GM10248 (cell line): ENCODE measurements around the gene C4orf50.

Experiments used
- CTCF ChIA-PET: fragments of 300-600 bp; sonication (Branson Sonifier 250); formaldehyde crosslinking; extraction: SDS; loops from one replicate; lab custom pipeline; 2021; ENCODE audit warnings: antibody characterized with exemption; lab: Yijun Ruan, JAX
- POLR2A ChIA-PET: fragments of 350-650 bp; sonication (Branson Sonifier 250); formaldehyde crosslinking; extraction: SDS; loops from one replicate; lab custom pipeline; 2020; ENCODE audit warnings: antibody characterized with exemption; lab: Yijun Ruan, JAX
- DNase-seq: peaks from one replicate; pipeline ENCODE4 v3.0.0; 2012; ENCODE audit errors: extremely low spot score
- CTCF ChIP-seq: IDR thresholded peaks from 2 replicates; pipeline ENCODE4 v1.5.1; 2012; ENCODE audit warnings: mild to moderate bottlenecking, low read depth; ENCODE audit errors: extremely low read depth, missing control alignments, control extremely low read depth

The C4orf50 gene

GRCh38 chr4:5923376-5923775 is 94.9 kb downstream of the C4orf50 start:
- ChIA-PET POLR2A (no interaction called here), CTCF (interaction anchor here (1.1 kb wide), 1 partner anchor 24 kb away, joined by 3 read pairs; no protein-coding TSS in a partner anchor)
- TF ChIP-seq CTCF, result no peak
- DNase-seq, result no peak

GRCh38 chr4:5922556-5922955 is 95.7 kb downstream of the C4orf50 start:
- no peak for DNase-seq
- POLR2A ChIA-PET, result no interaction called here
- CTCF ChIA-PET, result no interaction called here
- TF ChIP-seq CTCF, result no peak

- TF ChIP-seq CTCF, result no peak
- CTCF ChIA-PET, result no interaction called here
- POLR2A ChIA-PET, result no interaction called here
- DNase-seq, result no peak
Measured at GRCh38 chr4:5921981-5922380, 96.2 kb downstream of the C4orf50 start.

- DNase-seq, result no peak
- ChIA-PET CTCF (interaction anchor here (1.1 kb wide), 1 partner anchor 10 kb away, joined by 3 read pairs; no protein-coding TSS in a partner anchor), POLR2A (no interaction called here)
- no peak for TF ChIP-seq CTCF
Measured at GRCh38 chr4:5921101-5921980, 96.9 kb downstream of the C4orf50 start.

GRCh38 chr4:5919571-5919970 is 98.7 kb downstream of the C4orf50 start:
- ChIA-PET POLR2A (no interaction called here), CTCF (interaction anchor here (1.3 to 2.0 kb wide), 2 partner anchors 9 to 43 kb away, joined by 3 to 5 read pairs; no protein-coding TSS in a partner anchor)
- TF ChIP-seq CTCF, result no peak

GRCh38 chr4:5919044-5919443 is 99.2 kb downstream of the C4orf50 start:
- TF ChIP-seq CTCF, result no peak
- no peak for DNase-seq
- CTCF ChIA-PET, result interaction anchor here (1.3 to 2.0 kb wide), 2 partner anchors 9 to 43 kb away, joined by 3 to 5 read pairs; no protein-coding TSS in a partner anchor
- POLR2A ChIA-PET, result no interaction called here

More at GRCh38 chr4:5919571-5919970, 98.7 kb downstream of the C4orf50 start:
- no peak for DNase-seq
